GM23248 (cell line): ENCODE results near the gene IPO8.

Source experiments
- EZH2 ChIP-seq: fragments of 200-600 bp; sonication (generic); IDR thresholded peaks from 2 replicates; pipeline ENCODE4 v1.6.1; 2018; ENCODE audit warnings: antibody characterized with exemption, mild to moderate bottlenecking; ENCODE audit not compliant: insufficient read depth, poor library complexity, severe bottlenecking
- EZH2phosphoT487 ChIP-seq: fragments of 200-600 bp; sonication (generic); IDR thresholded peaks from 2 replicates; pipeline ENCODE4 v1.6.1; 2018; ENCODE audit warnings: antibody characterized with exemption, moderate library complexity, mild to moderate bottlenecking, low read depth; ENCODE audit not compliant: insufficient read depth

GRCh38 chr12:30603129-30603528, 92.5 kb downstream of the IPO8 start:
- TF ChIP-seq EZH2, result no peak
- no peak for TF ChIP-seq EZH2phosphoT487
